Panc1 (cell line): Measurements from ENCODE around the gene CYB5R4. TPM values are rescaled to one million over a fixed set of nuclear protein-coding genes. Genes with fewer than 3 reads are reported as not detected.

Experiments
- ATAC-seq: fragments of 200-7000 bp; cut with Tn5 transposase; 2 replicates; pipeline ENCODE4 v1.9.1; 2020; ENCODE audit warnings: mild to moderate bottlenecking, moderate library complexity
- BruUV-seq: library from RNA; stranded (reverse); fragments of 400-500 nt; replicated peaks from 2 replicates; lab custom pipeline; 2021; lab: Mats Ljungman, UMichigan
- CTCF ChIA-PET: fragments of 300-600 bp; sonication (Branson Sonifier 250); formaldehyde crosslinking; loops from one replicate; lab custom pipeline; 2022; ENCODE audit warnings: antibody characterized with exemption; lab: Charles Lee
- POLR2A ChIA-PET: fragments of 300-600 bp; sonication (Branson Sonifier 250); formaldehyde crosslinking; loops from one replicate; lab custom pipeline; 2022; ENCODE audit warnings: antibody characterized with exemption; lab: Charles Lee
- DNase-seq: peaks from one replicate; pipeline ENCODE4 v3.0.0-alpha.2; 2010; ENCODE audit warnings: low read depth, low spot score
- H3K27ac ChIP-seq: 2 replicates; pipeline ENCODE4 v1.5.1; 2011; ENCODE audit warnings: mild to moderate bottlenecking, low read length, inconsistent platforms
- H3K27me3 ChIP-seq: fragments of 200-500 bp; sonication (Bioruptor generic); 2 replicates; pipeline ENCODE4 v1.6.0; 2014; ENCODE audit warnings: low read length, inconsistent platforms; ENCODE audit not compliant: control insufficient read depth, insufficient read depth
- H3K36me3 ChIP-seq: fragments of 200-500 bp; sonication (Bioruptor generic); 2 replicates; pipeline ENCODE4 v1.5.1; 2014; ENCODE audit warnings: inconsistent platforms, mild to moderate bottlenecking, low read length, moderate library complexity; ENCODE audit not compliant: control insufficient read depth, insufficient read depth
- H3K4me1 ChIP-seq: 2 replicates; pipeline ENCODE4 v1.5.1; 2011; ENCODE audit warnings: inconsistent platforms, mild to moderate bottlenecking, low read length, moderate library complexity; ENCODE audit not compliant: control insufficient read depth, insufficient read depth
- H3K4me3 ChIP-seq, 2 experiments: 2 replicates each; pipeline ENCODE4 v1.5.1; 2011 to 2012; ENCODE audit warnings: low read depth in 2 of 2, low read length in 2 of 2, mild to moderate bottlenecking in 2 of 2, inconsistent platforms in 1 of 2, moderate library complexity in 1 of 2
- H3K9me3 ChIP-seq: fragments of 200-500 bp; sonication (Bioruptor generic); 2 replicates; pipeline ENCODE4 v1.5.1; 2014; ENCODE audit warnings: low read depth, mild to moderate bottlenecking, inconsistent platforms, low read length, moderate library complexity; ENCODE audit not compliant: control insufficient read depth, insufficient read depth
- CTCF ChIP-seq: fragments of 450-650 bp; IDR thresholded peaks from 2 replicates; pipeline ENCODE4 v1.5.1; 2017; ENCODE audit warnings: mild to moderate bottlenecking
- POLR2AphosphoS5 ChIP-seq: IDR thresholded peaks from 2 replicates; pipeline ENCODE4 v1.6.1; 2012; ENCODE audit warnings: mild to moderate bottlenecking, low read depth, low read length, moderate library complexity
- REST ChIP-seq, 2 experiments: IDR thresholded peaks; 2 replicates each; pipeline ENCODE4 v1.6.1; 2011 to 2012; ENCODE audit warnings: low read depth in 2 of 2, control low read depth in 1 of 2, low read length in 1 of 2, mild to moderate bottlenecking in 1 of 2, moderate library complexity in 1 of 2; ENCODE audit not compliant: insufficient read depth in 1 of 2
- SIN3A ChIP-seq: IDR thresholded peaks from 2 replicates; pipeline ENCODE4 v1.6.1; 2012; ENCODE audit warnings: low read depth, mild to moderate bottlenecking, low read length, moderate library complexity, borderline replicate concordance; ENCODE audit not compliant: insufficient read depth
- TCF7L2 ChIP-seq: IDR thresholded peaks from 2 replicates; pipeline ENCODE4 v1.6.1; 2011; ENCODE audit warnings: mild to moderate bottlenecking, low read depth, low read length, inconsistent platforms
- in situ Hi-C: cut with HindIII; loops from 2 replicates; pipeline ENCODE4 v1.10.0; 2016; ENCODE audit warnings: low sequenced_read_pairs, low pct_unique_long_range_greater_than_20kb
- intact Hi-C: fragments of 100-400 bp; cut with micrococcal nuclease; formaldehyde crosslinking; loops from one replicate; pipeline ENCODE4 v1.10.0; 2022; ENCODE audit not compliant: unreplicated experiment
- total RNA-seq: library from RNA; stranded (reverse); gene quantifications from one replicate; pipeline ENCODE4 v1.2.1, GENCODE V29; 2021; ENCODE audit not compliant: unreplicated experiment

Gene CYB5R4
- total RNA-seq, 1 experiment from 2014 or later = 31.7 TPM

- in situ Hi-C loops (no loop called here), intact Hi-C loops (no loop called here)
- BruUV-seq = no TSS peak
- Histone ChIP-seq H3K9me3 (no peaks in the 10 kb centered on the region), H3K4me1 (no peaks in the 10 kb centered on the region), H3K4me3 (no peak overlapping the region), H3K27ac (no peak overlapping the region), H3K36me3 (no peaks in the 10 kb centered on the region), H3K27me3 (no peaks in the 10 kb centered on the region)
- ATAC-seq (no peak), DNase-seq (no peak)
- ChIA-PET POLR2A (no interaction called here), CTCF (no interaction called here)
- TF ChIP-seq SIN3A (no peak), POLR2AphosphoS5 (no peak), CTCF (no peak), TCF7L2 (no peak), REST (IDR thresholded peaks at IDR 0.05; ENCODE audit: insufficient read depth in 1 of 2, low read depth in 2 of 2, low read length in 1 of 2) (no peak)
Measured at GRCh38 chr6:83960664-83961063, 101.2 kb downstream of the CYB5R4 start.

GRCh38 chr6:83962582-83962981 is 103.1 kb downstream of the CYB5R4 start:
- intact Hi-C loops = no loop called here
- Histone ChIP-seq H3K4me3 (no peak overlapping the region), H3K27ac (no peak overlapping the region), H3K9me3 (no peaks in the 10 kb centered on the region), H3K36me3 (no peaks in the 10 kb centered on the region), H3K27me3 (no peaks in the 10 kb centered on the region), H3K4me1 (no peaks in the 10 kb centered on the region)
- ChIA-PET POLR2A (no interaction called here), CTCF (no interaction called here)
- ATAC-seq (no peak), DNase-seq (no peak)
- no TSS peak for BruUV-seq
- in situ Hi-C loops = no loop called here
- TF ChIP-seq CTCF (no peak), POLR2AphosphoS5 (no peak), REST (IDR thresholded peaks at IDR 0.05; ENCODE audit: insufficient read depth in 1 of 2, low read depth in 2 of 2, low read length in 1 of 2) (no peak), TCF7L2 (no peak), SIN3A (no peak)
